Spleen (tissue), 7 donors: Measurements from ENCODE around the gene GFAP.

ENCODE experiments used
- POLR2AphosphoS5 ChIP-seq, 3 donors: sonication (generic); formaldehyde crosslinking; IDR thresholded peaks; one replicate each; pipeline ENCODE4 v1.5.1; 2017; ENCODE audit warnings: antibody characterized with exemption in 3 of 3
- TF ChIP-seq, protein P1 (sequence below), 11 experiments: fragments of 200-600 bp in 7 of 11; fragments of 450-650 bp in 4 of 11; sonication (generic) in 4 of 11; IDR thresholded peaks in 8 of 11; conservative IDR thresholded peaks in 3 of 11; 1 replicate in 7 of 11; 2 replicates in 4 of 11; pipeline versions ENCODE4 v1.4.0 to v1.8.0; 2016 to 2021; ENCODE audit warnings: antibody characterized with exemption in 11 of 11, inconsistent platforms in 4 of 11, mild to moderate bottlenecking in 1 of 11
- donor health status: DM: no; HTN: no; CAD: no; lungs with moderate emphysema.
- donor health status: DM: no; HTN: no; CAD: no.
- donor health status: DM: no; HTN: no; CAD: no.

GRCh38 chr17:44865231-44865660 is 50.1 kb downstream of the GFAP start:
- TF ChIP-seq, protein P1, sequence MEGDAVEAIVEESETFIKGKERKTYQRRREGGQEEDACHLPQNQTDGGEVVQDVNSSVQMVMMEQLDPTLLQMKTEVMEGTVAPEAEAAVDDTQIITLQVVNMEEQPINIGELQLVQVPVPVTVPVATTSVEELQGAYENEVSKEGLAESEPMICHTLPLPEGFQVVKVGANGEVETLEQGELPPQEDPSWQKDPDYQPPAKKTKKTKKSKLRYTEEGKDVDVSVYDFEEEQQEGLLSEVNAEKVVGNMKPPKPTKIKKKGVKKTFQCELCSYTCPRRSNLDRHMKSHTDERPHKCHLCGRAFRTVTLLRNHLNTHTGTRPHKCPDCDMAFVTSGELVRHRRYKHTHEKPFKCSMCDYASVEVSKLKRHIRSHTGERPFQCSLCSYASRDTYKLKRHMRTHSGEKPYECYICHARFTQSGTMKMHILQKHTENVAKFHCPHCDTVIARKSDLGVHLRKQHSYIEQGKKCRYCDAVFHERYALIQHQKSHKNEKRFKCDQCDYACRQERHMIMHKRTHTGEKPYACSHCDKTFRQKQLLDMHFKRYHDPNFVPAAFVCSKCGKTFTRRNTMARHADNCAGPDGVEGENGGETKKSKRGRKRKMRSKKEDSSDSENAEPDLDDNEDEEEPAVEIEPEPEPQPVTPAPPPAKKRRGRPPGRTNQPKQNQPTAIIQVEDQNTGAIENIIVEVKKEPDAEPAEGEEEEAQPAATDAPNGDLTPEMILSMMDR (IDR thresholded peaks at IDR 0.05 in 8 of 11, conservative IDR thresholded peaks at IDR 0.05 in 3 of 11): peak; percentile 74 to 91 (median 84)
- no peak for TF ChIP-seq POLR2AphosphoS5 (IDR thresholded peaks at IDR 0.05)
